ENCODE data around the gene CDCA3.

The CDCA3 gene

DNA sequence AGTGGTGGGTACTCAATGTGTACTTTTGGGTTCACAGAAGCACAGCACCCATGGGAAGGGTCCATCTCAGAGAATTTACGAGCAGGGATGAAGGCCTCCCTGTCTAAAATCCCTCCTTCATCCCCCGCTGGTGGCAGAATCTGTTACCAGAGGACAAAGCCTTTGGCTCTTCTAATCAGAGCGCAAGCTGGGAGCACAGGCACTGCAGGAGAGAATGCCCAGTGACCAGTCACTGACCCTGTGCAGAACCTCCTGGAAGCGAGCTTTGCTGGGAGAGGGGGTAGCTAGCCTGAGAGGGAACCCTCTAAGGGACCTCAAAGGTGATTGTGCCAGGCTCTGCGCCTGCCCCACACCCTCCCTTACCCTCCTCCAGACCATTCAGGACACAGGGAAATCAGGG is 30.9 kb downstream of the CDCA3 start:
- no peak for DNase-seq (ENCODE audit: low spot score)

DNA sequence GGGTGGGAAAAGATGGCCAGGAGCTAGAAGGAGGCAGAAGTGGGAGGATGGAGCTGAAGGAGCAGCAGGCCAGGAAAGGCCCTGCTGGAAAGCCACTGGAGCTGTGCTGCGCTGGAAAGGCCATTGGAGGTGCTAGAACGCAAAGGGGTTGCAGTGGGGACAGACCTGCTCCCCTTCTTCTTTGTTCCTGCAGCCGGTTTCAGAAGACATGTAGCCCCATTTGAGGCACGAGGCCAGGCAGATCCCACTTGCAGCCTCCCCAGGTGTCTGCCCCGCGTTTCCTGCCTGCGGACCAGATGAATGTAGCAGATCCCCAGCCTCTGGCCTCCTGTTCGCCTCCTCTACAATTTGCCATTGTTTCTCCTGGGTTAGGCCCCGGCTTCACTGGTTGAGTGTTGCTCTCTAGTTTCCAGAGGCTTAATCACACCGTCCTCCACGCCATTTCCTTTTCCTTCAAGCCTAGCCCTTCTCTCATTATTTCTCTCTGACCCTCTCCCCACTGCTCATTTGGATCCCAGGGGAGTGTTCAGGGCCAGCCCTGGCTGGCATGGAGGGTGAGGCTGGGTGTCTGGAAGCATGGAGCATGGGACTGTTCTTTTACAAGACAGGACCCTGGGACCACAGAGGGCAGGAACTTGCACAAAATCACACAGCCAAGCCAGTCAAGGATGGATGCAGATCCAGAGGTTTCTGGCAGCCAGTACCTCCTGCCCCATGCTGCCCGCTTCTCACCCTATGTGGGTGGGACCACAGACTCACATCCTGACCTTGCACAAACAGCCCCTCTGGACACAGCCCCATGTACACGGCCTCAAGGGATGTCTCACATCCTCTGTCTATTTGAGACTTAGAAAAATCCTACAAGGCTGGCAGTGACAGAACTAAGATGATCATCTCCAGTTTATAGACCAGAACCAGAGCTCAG is 31.7 kb downstream of the CDCA3 start:
- DNase-seq (ENCODE audit: low spot score), result no peak

DNA sequence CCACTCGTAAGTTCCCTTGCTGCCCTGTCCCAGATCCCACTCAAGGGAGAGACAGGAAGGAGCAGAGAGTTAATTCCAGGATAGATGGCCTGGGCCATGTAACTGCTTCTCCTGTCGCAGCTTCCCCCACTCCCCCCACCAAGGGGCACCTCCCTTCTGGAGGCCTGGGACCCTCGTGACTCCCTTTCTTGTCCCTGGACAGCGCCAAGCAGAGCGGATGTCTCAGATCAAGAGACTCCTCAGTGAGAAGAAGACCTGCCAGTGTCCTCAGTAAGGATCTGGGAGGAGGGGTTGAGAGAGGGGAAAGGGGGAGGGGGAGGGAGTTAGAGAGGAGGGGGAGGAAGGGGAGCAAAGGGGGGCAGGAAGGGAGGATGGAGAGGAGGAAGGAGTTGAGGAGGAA is 32.4 kb downstream of the CDCA3 start:
- DNase-seq (ENCODE audit: low spot score), result no peak

DNA sequence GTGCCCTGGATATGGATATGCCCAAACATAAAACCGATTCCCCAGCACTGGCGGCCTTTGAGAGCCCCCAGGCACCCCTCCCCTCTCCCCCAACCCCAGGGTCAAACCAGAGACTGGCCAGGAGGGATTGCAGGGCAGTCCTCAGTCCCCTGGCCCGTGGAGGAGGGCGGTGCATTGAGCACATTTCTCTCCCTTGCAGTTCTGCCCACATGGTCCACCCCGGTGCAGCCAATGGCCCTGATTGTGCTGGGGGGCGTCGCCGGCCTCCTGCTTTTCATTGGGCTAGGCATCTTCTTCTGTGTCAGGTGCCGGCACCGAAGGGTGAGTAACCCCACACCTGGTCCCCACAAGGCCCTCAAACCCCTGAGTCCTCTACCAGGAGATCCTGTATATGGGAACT is 32.9 kb downstream of the CDCA3 start:
- DNase-seq (ENCODE audit: low spot score), result no peak

DNA sequence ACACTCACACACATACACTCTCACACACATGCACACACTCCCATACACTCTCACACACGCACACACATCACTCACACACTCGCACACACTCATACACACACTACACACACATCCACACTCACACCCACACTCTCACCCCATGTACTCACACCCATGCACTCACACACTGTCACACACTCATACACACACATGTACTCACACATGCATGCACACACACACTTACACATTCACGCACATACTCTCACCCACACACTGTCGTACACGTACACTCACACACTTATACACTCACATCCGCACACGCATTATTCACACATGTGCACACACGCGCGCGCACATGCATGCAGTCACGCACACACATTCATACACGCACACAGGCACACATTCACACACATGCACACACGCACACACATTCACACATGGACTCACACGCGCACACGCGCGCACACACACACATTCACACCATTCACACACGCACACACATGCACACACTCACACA is 33.4 kb downstream of the CDCA3 start:
- no peak for DNase-seq (ENCODE audit: low spot score)

DNA sequence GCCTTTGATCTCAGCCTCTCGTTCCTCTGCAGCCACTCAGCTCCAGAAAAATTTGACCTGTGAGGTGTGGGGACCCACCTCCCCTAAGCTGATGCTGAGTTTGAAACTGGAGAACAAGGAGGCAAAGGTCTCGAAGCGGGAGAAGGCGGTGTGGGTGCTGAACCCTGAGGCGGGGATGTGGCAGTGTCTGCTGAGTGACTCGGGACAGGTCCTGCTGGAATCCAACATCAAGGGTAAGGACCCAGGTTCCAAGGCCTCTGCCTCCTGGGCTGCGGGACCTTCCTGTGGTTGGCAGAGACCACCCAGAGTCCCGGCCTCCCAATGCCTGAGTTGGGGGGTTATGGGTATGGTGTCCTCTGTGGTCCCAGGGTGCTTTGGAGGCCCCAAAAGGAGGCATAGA is 34.0 kb downstream of the CDCA3 start:
- DNase-seq (ENCODE audit: low spot score), result no peak

DNA sequence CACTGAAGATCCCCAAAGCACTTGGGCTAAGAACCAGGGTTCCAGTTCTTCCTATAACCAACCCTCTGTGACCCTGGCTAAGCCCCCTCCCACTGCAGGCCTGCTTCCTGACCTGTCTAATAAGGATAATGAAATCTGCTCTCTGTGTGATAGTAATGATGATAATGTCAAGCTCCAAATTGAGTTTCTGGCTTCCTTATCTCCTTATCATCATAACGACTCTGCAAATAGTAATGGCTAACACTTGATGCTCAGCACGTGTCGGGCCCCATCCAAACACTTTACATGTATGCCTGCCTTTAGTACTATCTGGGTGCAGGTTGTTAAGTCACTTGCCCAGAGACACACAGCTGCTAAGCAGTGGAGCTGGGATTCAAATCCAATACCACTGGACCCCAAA is 34.5 kb downstream of the CDCA3 start:
- DNase-seq (ENCODE audit: low spot score), result no peak

DNA sequence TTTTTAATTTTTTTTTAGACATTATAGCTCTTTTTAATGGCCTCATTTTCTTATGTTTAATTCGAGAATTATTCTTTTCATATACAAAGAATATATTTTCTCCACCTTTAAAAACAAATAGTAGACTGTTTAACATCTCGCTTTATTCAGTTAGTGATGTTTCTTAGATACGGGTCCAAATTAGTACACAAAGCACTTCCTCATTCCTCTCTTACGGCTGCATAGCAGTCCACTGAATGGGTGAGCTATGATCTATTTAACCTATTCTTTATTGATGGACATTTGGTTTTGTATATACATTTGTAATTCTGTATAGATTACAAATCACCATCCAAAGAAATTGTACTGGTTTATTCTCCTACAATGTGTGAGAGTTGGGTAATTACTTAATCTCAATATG is 37.7 kb downstream of the CDCA3 start:
- no peak for DNase-seq (ENCODE audit: low spot score)

DNA sequence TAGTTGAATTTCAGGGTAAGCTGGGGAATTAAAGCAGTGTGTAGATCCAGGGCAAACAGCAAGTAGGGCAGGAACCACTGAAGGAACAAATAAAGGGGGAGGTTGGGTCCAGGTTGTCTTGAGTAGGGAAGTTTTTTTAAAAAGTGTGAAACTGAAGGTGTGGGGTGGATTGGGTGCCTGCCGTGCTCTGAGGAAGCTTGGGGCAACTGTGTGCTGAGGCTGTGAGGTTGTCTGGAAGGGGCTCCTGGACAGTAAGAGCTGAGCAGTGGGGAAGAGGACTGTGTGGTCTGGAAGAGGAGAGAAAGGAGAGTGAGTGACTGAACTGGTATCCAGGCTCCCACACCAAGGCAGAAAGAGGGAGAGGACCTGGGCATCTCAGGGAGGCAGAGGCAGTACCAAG is 40.3 kb downstream of the CDCA3 start:
- no peak for DNase-seq (ENCODE audit: low spot score)

DNA sequence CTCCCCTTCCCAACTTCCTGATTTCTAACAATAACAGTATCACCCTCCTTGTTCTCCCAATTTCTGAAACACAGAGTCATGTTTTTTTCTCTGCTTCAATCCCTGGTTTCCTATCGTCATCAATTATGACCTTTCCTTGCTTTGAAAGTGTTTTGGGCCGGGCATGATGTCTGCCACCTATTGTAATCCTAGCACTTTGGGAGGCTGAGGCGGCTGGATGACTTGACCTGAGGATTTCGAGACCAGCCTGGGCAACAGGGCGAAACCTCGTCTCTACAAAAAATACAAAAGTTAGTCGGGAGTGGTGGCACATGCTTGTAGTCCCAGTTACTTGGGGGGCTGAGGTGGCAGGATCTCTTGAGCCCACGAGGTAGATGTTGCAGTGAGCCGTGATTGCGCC is 42.0 kb downstream of the CDCA3 start:
- no peak for DNase-seq (ENCODE audit: low spot score)

DNA sequence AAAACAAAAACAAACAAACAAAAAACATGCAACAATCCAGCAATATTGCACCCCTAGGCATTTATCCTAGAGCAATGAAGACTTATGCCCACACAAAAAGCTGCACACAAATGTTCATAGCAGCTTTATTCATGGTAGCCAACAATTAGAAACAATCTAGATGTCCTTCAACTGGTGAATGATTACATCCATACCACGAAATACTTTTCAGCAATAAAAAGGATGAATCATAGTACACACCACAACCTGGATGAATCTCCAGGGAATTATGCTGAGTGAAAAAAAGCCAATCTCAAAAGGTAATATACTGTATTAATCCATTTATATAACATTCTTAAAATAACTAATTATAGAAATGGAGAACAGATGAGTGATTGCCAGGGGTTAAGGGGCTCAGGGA is 43.9 kb downstream of the CDCA3 start:
- DNase-seq (ENCODE audit: low spot score), result no peak

DNA sequence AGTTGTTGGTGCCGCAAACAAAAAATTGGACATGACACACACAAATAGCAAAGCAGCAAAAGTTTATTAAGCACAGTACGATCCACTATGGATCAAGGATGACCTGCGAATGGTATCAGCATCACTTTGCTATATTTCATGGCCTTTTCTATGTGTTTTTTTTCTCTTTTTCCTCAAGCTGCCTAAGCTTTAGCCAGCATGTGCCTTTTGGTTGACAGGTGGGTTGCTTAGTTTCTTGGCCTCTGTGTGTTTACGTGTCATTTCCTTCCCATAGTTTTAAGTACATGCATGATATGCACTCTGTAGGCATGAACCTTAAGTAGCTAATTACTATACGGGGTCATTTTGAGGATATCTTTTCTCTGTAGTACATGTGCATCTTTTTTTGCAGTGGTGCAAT is 51.9 kb downstream of the CDCA3 start:
- DNase-seq (ENCODE audit: low spot score), result no peak

Data from COLO829 (cell line).